Loucy (cell line): ENCODE measurements around the gene CCNYL1.
A peak's percentile ranks its signal among the peaks of the same experiment; 100 is the strongest.
"Not testable (repeated sequence)": the region's sequence is repeated elsewhere in the genome, so short reads cannot be mapped to it uniquely, and the experiment has no call there.

Experiments
- H2AFZ ChIP-seq: fragments of 200-600 bp; sonication (generic); 2 replicates; pipeline ENCODE4 v1.6.0; 2016; ENCODE audit warnings: antibody characterized with exemption, mild to moderate bottlenecking, low read length, moderate library complexity
- H3F3A ChIP-seq: fragments of 200-600 bp; 2 replicates; pipeline ENCODE4 v1.6.0; 2016; ENCODE audit warnings: antibody characterized with exemption, low read depth, mild to moderate bottlenecking
- H3K27me3 ChIP-seq: fragments of 200-600 bp; sonication (generic); 2 replicates; pipeline ENCODE4 v1.6.1; 2014; ENCODE audit warnings: low read length, mild to moderate bottlenecking; ENCODE audit not compliant: insufficient read depth, poor library complexity, severe bottlenecking
- H3K36me3 ChIP-seq: fragments of 200-600 bp; sonication (generic); 2 replicates; pipeline ENCODE4 v1.6.1; 2016; ENCODE audit warnings: low read length; ENCODE audit not compliant: insufficient read depth
- H3K4me1 ChIP-seq: fragments of 200-600 bp; sonication (generic); 2 replicates; pipeline ENCODE4 v1.5.1; 2014; ENCODE audit warnings: low read length, mild to moderate bottlenecking; ENCODE audit not compliant: insufficient read depth, poor library complexity, severe bottlenecking
- H3K4me2 ChIP-seq: fragments of 200-600 bp; sonication (generic); 2 replicates; pipeline ENCODE4 v1.6.0; 2014; ENCODE audit warnings: antibody characterized with exemption, low read length, low read depth, mild to moderate bottlenecking; ENCODE audit not compliant: poor library complexity, severe bottlenecking
- H3K4me3 ChIP-seq: fragments of 200-600 bp; sonication (generic); 2 replicates; pipeline ENCODE4 v1.5.1; 2014; ENCODE audit warnings: low read length, mild to moderate bottlenecking, mixed read lengths; ENCODE audit not compliant: poor library complexity, severe bottlenecking
- H3K79me2 ChIP-seq: fragments of 200-600 bp; sonication (generic); 2 replicates; pipeline ENCODE4 v1.6.1; 2014; ENCODE audit warnings: low read length; ENCODE audit not compliant: insufficient read depth
- H3K9ac ChIP-seq: fragments of 200-600 bp; sonication (generic); 2 replicates; pipeline ENCODE4 v1.6.0; 2014; ENCODE audit warnings: mild to moderate bottlenecking, low read depth, low read length, moderate library complexity; ENCODE audit not compliant: poor library complexity, severe bottlenecking
- H3K9me2 ChIP-seq: fragments of 200-600 bp; sonication (generic); replicated peaks from 2 replicates; pipeline ENCODE4 v1.6.1; 2016; ENCODE audit warnings: low read depth, low read length, mixed read lengths
- H3K9me3 ChIP-seq: fragments of 200-600 bp; sonication (generic); 2 replicates; pipeline ENCODE4 v1.6.1; 2014; ENCODE audit warnings: mild to moderate bottlenecking, antibody characterized with exemption, low read length, low read depth; ENCODE audit not compliant: insufficient read depth
- H4K20me1 ChIP-seq: fragments of 200-600 bp; sonication (generic); 2 replicates; pipeline ENCODE4 v1.6.0; 2014; ENCODE audit warnings: antibody characterized with exemption, low read length, mild to moderate bottlenecking; ENCODE audit not compliant: insufficient read depth, poor library complexity, severe bottlenecking
- EZH2phosphoT487 ChIP-seq: fragments of 200-600 bp; IDR thresholded peaks from 2 replicates; pipeline ENCODE4 v1.6.1; 2018; ENCODE audit warnings: antibody characterized with exemption, mild to moderate bottlenecking, moderate library complexity, borderline replicate concordance
- TF ChIP-seq, protein P1 (sequence below): fragments of 200-600 bp; sonication (generic); conservative IDR thresholded peaks from 2 replicates; pipeline ENCODE4 v1.5.1; 2014; ENCODE audit warnings: mild to moderate bottlenecking, antibody characterized with exemption, low read length

CCNYL1 gene

DNA sequence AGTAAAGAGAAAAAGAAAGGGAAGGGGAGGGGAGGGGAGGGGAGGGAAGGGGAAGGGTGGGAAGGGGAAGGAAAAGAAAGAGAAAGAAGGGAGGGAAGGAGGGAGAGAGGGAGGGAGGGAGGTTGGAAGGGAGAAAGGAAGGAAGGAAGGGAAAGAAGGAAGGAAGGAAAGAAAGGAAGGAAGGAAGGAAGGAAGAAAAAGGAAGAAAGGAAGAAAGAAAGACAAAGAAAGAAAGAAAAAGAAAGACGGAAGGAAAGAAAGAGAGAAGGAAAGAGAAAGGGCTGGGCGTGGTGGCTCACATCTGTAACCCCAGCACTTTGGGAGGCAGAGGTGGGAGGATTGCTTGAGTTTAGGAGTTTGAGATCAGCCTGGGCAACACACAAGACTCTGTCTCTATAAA lies 24.6 kb upstream of the CCNYL1 start:
- no peak overlapping the region for H3K4me3 ChIP-seq
- TF ChIP-seq, protein P1, sequence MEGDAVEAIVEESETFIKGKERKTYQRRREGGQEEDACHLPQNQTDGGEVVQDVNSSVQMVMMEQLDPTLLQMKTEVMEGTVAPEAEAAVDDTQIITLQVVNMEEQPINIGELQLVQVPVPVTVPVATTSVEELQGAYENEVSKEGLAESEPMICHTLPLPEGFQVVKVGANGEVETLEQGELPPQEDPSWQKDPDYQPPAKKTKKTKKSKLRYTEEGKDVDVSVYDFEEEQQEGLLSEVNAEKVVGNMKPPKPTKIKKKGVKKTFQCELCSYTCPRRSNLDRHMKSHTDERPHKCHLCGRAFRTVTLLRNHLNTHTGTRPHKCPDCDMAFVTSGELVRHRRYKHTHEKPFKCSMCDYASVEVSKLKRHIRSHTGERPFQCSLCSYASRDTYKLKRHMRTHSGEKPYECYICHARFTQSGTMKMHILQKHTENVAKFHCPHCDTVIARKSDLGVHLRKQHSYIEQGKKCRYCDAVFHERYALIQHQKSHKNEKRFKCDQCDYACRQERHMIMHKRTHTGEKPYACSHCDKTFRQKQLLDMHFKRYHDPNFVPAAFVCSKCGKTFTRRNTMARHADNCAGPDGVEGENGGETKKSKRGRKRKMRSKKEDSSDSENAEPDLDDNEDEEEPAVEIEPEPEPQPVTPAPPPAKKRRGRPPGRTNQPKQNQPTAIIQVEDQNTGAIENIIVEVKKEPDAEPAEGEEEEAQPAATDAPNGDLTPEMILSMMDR: no peak
- TF ChIP-seq EZH2phosphoT487: no peak
- no peaks in the 10 kb centered on the region for H3K4me1 ChIP-seq
- no peaks in the 10 kb centered on the region for H3K9me2 ChIP-seq
- no peak overlapping the region for H3K4me2 ChIP-seq
- H2AFZ ChIP-seq: no peak overlapping the region
- no peaks in the 10 kb centered on the region for H3K27me3 ChIP-seq
- no peaks in the 10 kb centered on the region for H4K20me1 ChIP-seq
- no peaks in the 10 kb centered on the region for H3K9me3 ChIP-seq
- no peaks in the 10 kb centered on the region for H3K79me2 ChIP-seq
- H3F3A ChIP-seq: no peaks in the 10 kb centered on the region
- H3K36me3 ChIP-seq: no peaks in the 10 kb centered on the region
- no peak overlapping the region for H3K9ac ChIP-seq

DNA sequence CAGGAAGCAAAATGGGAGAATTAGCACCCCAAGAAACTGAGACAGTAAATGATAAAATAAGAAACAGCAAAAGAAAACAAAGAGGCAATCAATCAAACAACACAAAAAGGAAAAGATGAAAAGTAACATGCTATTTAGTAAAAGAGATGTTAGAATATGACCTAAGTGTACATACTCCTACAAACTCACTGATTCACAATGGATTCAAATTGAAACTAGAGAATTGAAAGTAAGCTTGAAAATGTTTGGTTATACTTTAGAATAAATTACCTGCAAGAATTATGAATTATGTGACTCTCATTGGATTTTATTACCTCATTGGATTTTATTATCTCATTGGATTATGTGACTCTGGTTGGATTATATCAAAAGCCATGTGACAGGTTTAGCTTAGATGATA lies 22.8 kb upstream of the CCNYL1 start:
- Histone ChIP-seq H4K20me1 (no peaks in the 10 kb centered on the region), H3K9ac (no peak overlapping the region), H3K27me3 (no peaks in the 10 kb centered on the region), H3K4me1 (no peaks in the 10 kb centered on the region), H3K9me2 (no peaks in the 10 kb centered on the region), H3K4me2 (no peak overlapping the region), H2AFZ (peak overlapping the region; percentile 60), H3K4me3 (no peak overlapping the region), H3K79me2 (no peaks in the 10 kb centered on the region), H3K9me3 (no peaks in the 10 kb centered on the region), H3F3A (no peaks in the 10 kb centered on the region), H3K36me3 (no peaks in the 10 kb centered on the region)
- TF ChIP-seq, protein P1: no peak
- no peak for TF ChIP-seq EZH2phosphoT487

DNA sequence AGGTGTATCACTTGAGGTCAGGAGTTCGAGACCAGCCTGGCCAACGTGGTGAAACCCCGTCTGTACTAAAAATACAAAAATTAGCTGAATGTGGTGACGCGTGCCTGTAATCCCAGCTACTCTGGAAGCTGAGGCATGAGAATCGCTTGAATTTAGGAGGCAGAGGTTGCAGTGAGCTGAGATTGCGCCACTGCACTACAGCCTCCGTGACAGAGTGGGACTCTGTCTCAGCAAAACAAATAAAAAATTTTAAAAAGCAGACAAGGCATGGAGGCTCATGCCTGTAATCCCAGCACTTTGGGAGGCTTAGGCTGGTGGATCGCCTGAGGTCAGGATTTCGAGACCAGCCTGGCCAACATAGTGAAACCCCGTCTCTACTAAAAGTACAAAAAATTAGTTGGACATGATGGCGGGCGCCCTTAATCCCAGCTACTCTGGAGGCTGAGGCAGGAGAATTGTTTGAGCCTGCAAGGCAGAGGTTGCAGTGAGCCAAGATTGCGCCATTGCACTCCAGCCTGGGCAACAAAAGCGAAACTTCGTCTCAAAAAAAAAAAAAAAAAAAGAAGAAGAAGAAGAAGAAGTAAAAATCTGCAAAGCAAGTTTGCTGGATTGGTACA lies 20.5 kb upstream of the CCNYL1 start:
- H3K4me2 ChIP-seq, H3K27me3 ChIP-seq, H3K9ac ChIP-seq, H2AFZ ChIP-seq, H3K9me2 ChIP-seq, H3K4me1 ChIP-seq, H3F3A ChIP-seq, H4K20me1 ChIP-seq, H3K79me2 ChIP-seq, H3K9me3 ChIP-seq, H3K4me3 ChIP-seq, H3K36me3 ChIP-seq: not testable (repeated sequence)
